GM23248 (cell line): ENCODE results near the gene TPRN.

Experiments used
- EZH2 ChIP-seq: fragments of 200-600 bp; sonication (generic); IDR thresholded peaks from 2 replicates; pipeline ENCODE4 v1.6.1; 2018; ENCODE audit warnings: antibody characterized with exemption, mild to moderate bottlenecking; ENCODE audit not compliant: insufficient read depth, poor library complexity, severe bottlenecking
- EZH2phosphoT487 ChIP-seq: fragments of 200-600 bp; sonication (generic); IDR thresholded peaks from 2 replicates; pipeline ENCODE4 v1.6.1; 2018; ENCODE audit warnings: antibody characterized with exemption, moderate library complexity, mild to moderate bottlenecking, low read depth; ENCODE audit not compliant: insufficient read depth

DNA sequence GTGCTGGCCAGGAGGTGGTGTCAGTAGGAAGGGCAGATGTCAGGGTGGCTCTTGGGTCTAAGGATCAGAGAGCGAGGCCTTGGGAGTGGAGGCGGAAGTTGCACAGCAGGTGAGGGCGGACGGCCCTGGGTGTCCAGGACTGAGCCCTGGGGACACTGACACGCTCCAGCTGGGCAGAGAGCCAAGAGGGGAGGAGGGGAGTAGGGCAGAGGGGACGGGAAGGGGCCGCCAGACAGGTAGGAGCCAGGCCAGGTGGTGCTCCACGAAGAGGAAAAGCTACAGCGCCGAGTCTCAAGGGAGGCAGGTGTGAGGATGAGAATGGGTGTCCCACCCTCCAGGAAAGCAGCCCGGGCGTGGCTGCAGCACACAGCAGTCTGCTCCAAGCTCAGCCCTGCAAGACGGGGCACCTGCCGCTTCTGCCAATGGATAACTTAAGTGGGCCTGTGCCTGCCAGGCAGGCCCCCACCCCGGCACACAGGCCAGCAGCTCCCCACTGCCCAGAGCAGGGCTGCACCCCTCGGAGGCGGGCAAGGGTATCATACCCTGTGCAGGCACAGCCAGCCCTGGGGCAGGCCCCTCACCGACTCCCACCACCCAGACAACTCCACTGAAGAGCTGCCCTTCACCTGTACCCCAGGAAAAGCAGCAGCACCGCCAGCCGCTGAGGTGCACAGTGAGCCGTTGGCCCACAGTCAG is 4.9 kb downstream of the TPRN start:
- no peak for TF ChIP-seq EZH2
- no peak for TF ChIP-seq EZH2phosphoT487
